ENCODE data around the gene SLC16A4.
A peak's percentile ranks its signal among the peaks of the same experiment; 100 is the strongest.

SLC16A4 gene

DNA sequence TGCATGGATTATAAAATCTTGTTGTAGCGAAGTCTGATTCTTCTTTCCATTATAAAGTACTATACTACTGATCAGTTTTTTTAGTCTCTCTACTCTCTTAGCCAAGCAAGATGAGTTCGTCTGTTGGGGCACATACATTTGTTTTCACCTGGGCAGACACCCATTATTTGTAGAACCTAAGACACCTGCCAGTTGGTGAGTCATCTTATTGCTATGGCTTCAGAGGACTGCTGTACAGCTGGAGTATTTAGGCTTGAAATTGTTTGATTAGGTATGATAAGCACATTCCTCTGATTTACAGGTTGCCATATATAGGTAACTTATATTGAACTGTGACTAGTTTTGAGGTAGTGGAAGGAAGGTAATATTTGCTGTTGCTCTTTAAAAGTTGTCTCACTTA is 34.4 kb downstream of the SLC16A4 start:
- no peak for DNase-seq (ENCODE audit: low spot score)

DNA sequence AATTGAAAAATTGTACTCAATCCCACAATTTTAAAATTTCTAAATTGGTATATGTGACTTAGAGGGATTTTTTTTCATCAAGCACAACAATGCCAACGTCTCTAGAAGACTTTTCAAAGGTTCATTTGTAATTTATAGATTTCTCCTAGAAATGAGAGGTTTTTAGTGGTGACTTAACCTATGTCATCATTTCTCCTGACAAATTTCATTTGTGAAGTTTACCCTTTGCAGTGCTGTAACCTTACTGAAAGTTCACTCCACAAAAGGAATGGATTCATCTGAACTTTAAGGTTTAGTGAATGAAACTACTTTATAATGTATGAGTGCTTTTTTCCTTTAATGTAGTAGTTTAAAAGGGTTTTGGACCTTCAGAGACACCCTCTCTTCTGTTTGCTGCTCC is 35.5 kb downstream of the SLC16A4 start:
- no peak for DNase-seq (ENCODE audit: low spot score)

- DNase-seq (ENCODE audit: low spot score): no peak
These were observed 40.5 kb downstream of the SLC16A4 start for GRCh38 chr1:110350360-110350759.

GRCh38 chr1:110348771-110349170 is 42.1 kb downstream of the SLC16A4 start:
- no peak for DNase-seq (ENCODE audit: low spot score)

DNA sequence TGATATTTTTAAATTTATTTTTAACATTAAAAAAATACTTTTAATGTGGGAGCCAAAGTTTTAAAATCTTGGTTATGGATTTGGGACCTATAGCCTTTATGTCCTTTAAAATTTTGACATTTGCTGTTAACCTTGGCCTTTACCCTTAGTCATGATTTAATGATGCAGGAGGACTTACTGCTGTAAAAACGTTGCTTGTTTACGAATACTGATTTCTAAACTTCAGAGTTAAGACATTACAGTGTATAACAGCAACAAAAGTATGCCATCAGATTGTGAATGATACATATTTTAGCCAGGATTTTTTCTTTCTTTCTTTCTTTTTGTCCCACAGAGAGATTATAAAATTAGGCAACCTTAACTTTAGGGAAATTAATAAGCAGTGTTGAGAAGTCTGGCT is 42.8 kb downstream of the SLC16A4 start:
- no peak for DNase-seq (ENCODE audit: low spot score)

GRCh38 chr1:110347182-110347893 is 43.5 kb downstream of the SLC16A4 start:
- no peak for DNase-seq (ENCODE audit: low spot score)

- no peak for DNase-seq (ENCODE audit: low spot score)
These were observed 44.1 kb downstream of the SLC16A4 start for GRCh38 chr1:110346690-110347089.

GRCh38 chr1:110345480-110345879 is 45.3 kb downstream of the SLC16A4 start:
- DNase-seq (ENCODE audit: low spot score): no peak

GRCh38 chr1:110344152-110344551 is 46.7 kb downstream of the SLC16A4 start:
- DNase-seq (ENCODE audit: low spot score): no peak

- DNase-seq (ENCODE audit: low spot score): no peak
These were observed 47.6 kb downstream of the SLC16A4 start for GRCh38 chr1:110343249-110343648.

GRCh38 chr1:110341872-110342331 is 48.9 kb downstream of the SLC16A4 start:
- no peak for DNase-seq (ENCODE audit: low spot score)

GRCh38 chr1:110341146-110341871 is 49.5 kb downstream of the SLC16A4 start:
- DNase-seq (ENCODE audit: low spot score): no peak

DNA sequence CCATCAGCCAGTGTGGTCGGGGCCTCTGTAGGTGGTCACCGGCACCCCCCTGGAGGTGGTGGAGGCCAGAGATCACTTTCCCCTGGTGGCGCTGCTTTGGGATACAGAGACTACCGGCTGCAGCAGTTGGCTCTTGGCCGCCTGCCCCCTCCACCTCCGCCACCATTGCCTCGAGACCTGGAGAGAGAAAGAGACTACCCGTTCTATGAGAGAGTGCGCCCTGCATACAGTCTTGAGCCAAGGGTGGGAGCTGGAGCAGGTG is 50.7 kb downstream of the SLC16A4 start:
- DNase-seq (ENCODE audit: low spot score): no peak

GRCh38 chr1:110339407-110340206 is 51.2 kb downstream of the SLC16A4 start:
- no peak for DNase-seq (ENCODE audit: low spot score)

GRCh38 chr1:110338886-110339406 is 51.9 kb downstream of the SLC16A4 start, which contains the start of gene RBM15:
Gene RBM15 (plus strand): TSS chr1:110339377. CDS start chr1:110339406, 29 bp downstream.
- peak; percentile 98 for DNase-seq (ENCODE audit: low spot score)

- peak; percentile 96 for DNase-seq (ENCODE audit: low spot score)
These were observed 52.4 kb downstream of the SLC16A4 start for GRCh38 chr1:110338309-110338885.

DNA sequence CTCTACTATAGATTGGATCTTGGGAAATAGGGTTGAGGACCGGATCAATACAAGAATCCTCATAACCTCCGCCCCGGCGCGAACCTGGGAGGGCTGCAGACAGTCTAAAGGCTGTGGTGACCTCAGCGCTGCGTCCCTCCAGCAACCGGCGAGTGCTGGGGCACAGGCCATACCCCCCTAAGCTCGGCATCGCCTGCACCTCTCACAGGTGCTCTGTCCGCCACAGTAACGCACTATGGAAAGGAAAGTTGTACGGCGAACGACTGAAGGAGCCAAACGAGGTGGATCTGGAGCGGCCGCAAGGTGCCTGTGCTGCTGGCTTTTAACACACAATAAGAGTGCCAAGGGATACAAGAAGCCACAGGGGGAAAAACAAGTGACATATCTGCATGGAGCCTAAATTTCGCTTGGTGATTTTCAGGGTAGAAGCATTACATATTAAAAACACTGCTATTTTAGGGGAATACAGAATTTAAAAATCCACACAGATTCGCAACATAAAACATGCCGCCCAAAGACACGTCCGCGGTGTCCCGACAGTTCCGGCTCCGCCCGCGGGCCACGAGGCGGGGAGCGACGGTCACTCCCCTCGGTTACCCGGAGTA is 53.0 kb downstream of the SLC16A4 start:
- peak; percentile 70 for DNase-seq (ENCODE audit: low spot score)

DNA sequence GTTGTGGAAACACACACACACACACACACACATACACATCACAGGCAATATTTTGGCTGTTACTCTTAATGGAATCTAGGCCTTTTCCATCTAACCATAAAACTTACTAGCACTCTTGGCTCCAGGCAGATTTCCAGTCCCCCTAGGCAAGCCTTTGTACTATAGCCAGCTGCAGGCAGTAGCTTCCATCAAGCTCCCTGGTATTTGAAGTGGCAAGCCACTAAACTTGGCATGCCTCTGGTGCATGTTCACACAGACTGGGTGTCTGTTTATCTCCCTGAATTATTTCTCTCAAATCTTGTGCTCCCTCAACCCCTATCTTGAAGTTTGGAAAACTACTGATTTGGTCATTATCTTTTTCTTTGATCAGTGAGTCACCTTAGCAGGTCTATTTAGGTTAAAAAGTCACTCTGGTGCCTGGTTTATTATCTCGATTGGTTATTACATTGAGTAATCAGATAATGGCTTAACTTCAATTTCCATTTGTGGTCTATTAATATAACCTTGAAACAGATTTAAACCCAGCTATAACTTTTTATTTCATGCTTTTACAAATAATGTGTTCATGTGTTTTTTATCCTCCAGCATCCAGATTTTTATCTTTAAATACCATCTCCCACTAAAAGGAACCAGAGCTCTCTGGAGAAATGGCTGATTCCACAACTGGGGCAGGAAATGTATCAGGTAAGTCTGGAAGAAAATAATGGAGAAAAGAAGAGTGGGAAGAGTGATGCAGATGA is 54.4 kb downstream of the SLC16A4 start:
- no peak for DNase-seq (ENCODE audit: low spot score)

DNA sequence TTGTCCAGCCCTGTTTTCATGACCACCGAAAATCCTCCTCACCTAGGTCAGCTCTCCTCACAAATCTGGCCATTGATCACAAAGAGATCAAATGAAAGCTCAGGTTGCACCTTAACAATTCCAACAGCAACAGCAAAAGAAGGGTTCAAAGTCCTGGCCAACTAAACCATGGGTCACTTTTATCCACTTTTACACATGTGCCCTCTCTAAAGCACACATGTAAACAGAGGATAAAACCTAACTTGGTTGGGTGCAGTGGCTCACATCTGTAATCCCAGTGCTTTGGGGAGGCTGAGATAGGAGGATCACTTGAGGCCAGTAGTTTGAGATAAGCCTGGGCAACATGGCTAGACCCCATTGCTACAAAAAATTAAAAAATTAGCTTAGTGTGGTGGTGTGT is 55.6 kb downstream of the SLC16A4 start:
- DNase-seq (ENCODE audit: low spot score): no peak

DNA sequence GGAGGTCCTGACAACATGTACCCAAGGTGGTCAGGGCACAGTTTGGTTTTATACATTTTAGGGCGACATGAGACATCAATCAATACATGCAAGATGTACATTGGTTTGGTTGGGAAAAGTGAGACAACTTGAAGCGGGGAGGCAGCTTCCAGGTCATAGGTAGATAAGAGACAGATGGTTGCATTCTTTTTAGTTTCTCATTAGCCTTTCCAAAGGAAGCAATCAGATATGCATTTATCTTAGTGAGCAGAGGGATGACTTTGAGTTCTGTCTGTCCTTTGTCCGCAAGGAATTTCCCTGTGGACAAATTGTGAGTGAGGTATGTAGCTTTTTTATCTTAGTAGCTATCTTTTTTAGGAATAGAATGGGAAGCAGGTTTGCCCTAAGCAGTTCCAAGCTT is 62.1 kb downstream of the SLC16A4 start:
- no peak for DNase-seq (ENCODE audit: low spot score)

DNA sequence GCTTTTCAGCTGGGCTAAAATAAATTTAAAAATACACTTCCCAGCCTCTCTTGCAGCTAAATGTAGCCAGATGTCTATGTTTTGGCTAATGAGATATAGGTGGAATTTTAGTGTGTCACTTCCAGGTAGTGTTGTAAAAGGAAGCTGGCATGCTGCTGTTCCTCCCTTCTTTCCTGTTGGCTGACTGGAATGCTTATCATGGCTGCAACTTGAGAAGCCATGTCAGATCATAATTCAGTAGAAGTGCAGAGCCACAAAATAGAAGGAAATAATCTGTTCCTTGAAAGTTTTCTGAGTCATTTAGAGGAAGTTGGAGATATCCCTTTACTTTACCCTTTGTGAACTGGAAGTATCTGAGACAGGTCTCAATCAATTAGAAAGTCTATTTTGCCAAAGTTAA is 62.6 kb downstream of the SLC16A4 start:
- DNase-seq (ENCODE audit: low spot score): no peak
